PC-9 (cell line): ENCODE measurements around the gene TCEA3. TPM values are rescaled to one million over a fixed set of nuclear protein-coding genes. Genes with fewer than 3 reads are reported as not detected.

Source experiments
- BruUV-seq: library from RNA; stranded (reverse); fragments of 400-500 nt; replicated peaks from 2 replicates; lab custom pipeline; 2021; lab: Mats Ljungman, UMichigan
- CTCF ChIA-PET: fragments of 300-600 bp; sonication (Branson Sonifier 250); formaldehyde crosslinking; loops from one replicate; lab custom pipeline; 2022; ENCODE audit warnings: antibody characterized with exemption; lab: Charles Lee
- POLR2A ChIA-PET: fragments of 300-600 bp; sonication (Branson Sonifier 250); formaldehyde crosslinking; loops from one replicate; lab custom pipeline; 2022; ENCODE audit warnings: antibody characterized with exemption; ENCODE audit not compliant: unreplicated experiment; lab: Charles Lee
- DNase-seq, 2 experiments: peaks; one replicate each; pipeline versions ENCODE4 v3.0.0 to v3.0.0-alpha.2; 2015 to 2022; ENCODE audit warnings: mixed read lengths in 1 of 2
- H2AFZ ChIP-seq: fragments of 200-600 bp; sonication (generic); 2 replicates; pipeline ENCODE4 v1.8.1; 2017; ENCODE audit warnings: antibody characterized with exemption
- H3F3A ChIP-seq: fragments of 200-600 bp; sonication (generic); 2 replicates; pipeline ENCODE4 v1.8.1; 2017; ENCODE audit warnings: antibody characterized with exemption, mild to moderate bottlenecking, low read depth; ENCODE audit not compliant: insufficient read depth
- H3K27ac ChIP-seq: fragments of 200-600 bp; sonication (generic); 2 replicates; pipeline ENCODE4 v1.6.1; 2016; ENCODE audit warnings: mixed run types
- H3K27me3 ChIP-seq: fragments of 200-600 bp; sonication (generic); 2 replicates; pipeline ENCODE4 v1.6.1; 2016; ENCODE audit warnings: low read depth, mixed run types; ENCODE audit not compliant: insufficient read depth
- H3K36me3 ChIP-seq: fragments of 200-600 bp; sonication (generic); 2 replicates; pipeline ENCODE4 v1.6.1; 2016; ENCODE audit warnings: low read depth, mixed run types
- H3K4me1 ChIP-seq: fragments of 200-600 bp; sonication (generic); replicated peaks from 2 replicates; pipeline ENCODE4 v1.6.1; 2016; ENCODE audit warnings: mixed run types; ENCODE audit not compliant: insufficient read depth
- H3K4me2 ChIP-seq: fragments of 200-600 bp; sonication (generic); 2 replicates; pipeline ENCODE4 v1.6.1; 2017; ENCODE audit warnings: mixed run types
- H3K4me3 ChIP-seq: fragments of 200-600 bp; sonication (generic); 2 replicates; pipeline ENCODE4 v1.6.1; 2016; ENCODE audit warnings: mixed run types
- H3K79me2 ChIP-seq: fragments of 200-600 bp; sonication (generic); 2 replicates; pipeline ENCODE4 v1.6.1; 2017; ENCODE audit warnings: low read depth, mixed run types
- H3K9me2 ChIP-seq: fragments of 200-600 bp; sonication (generic); 2 replicates; pipeline ENCODE4 v1.8.1; 2017; ENCODE audit warnings: mild to moderate bottlenecking; ENCODE audit not compliant: insufficient read depth
- H3K9me3 ChIP-seq: fragments of 200-600 bp; sonication (generic); 2 replicates; pipeline ENCODE4 v1.8.1; 2016; ENCODE audit warnings: low read depth; ENCODE audit not compliant: insufficient read depth
- H4K20me1 ChIP-seq: fragments of 200-600 bp; sonication (generic); 2 replicates; pipeline ENCODE4 v1.8.1; 2017; ENCODE audit not compliant: insufficient read depth
- EZH2 ChIP-seq: fragments of 200-600 bp; sonication (generic); IDR thresholded peaks from 2 replicates; pipeline ENCODE4 v1.8.0; 2017; ENCODE audit warnings: antibody characterized with exemption, low read depth
- intact Hi-C: fragments of 100-400 bp; cut with micrococcal nuclease; formaldehyde crosslinking; loops from one replicate; pipeline ENCODE4 v1.10.0; 2022; ENCODE audit not compliant: unreplicated experiment
- total RNA-seq: library from RNA; stranded (reverse); gene quantifications from 2 replicates; pipeline ENCODE4 v1.2.3, GENCODE V29; 2021
- TF ChIP-seq, protein P1 (sequence below): fragments of 200-600 bp; sonication (generic); conservative IDR thresholded peaks from 2 replicates; pipeline ENCODE4 v1.6.1; 2017; ENCODE audit warnings: mixed run types, antibody characterized with exemption, mild to moderate bottlenecking, moderate library complexity

Gene TCEA3
- total RNA-seq, 1 experiment from 2014 or later: 2.7 TPM

DNA sequence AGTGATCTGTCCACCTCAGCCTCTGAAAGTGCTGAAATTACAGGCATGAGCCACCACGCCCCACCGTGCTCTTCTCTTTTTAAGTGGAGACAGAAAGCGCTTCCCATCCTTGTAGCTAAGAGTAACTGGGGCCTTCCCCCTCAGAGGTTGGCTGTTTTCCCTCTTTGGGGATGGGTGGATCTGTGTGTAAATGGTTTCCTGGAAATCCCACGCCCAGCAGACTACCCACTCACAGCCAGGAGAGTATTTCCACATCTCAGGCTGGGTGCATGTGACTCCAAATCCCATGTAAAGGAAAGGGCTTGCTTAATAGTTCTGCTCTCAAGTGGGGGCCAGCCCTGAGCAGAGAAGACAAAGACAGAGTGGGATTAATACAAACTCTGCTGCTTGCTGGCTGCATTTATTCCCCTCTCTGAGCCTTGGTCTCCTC is 19.6 kb upstream of the TCEA3 start:
- no peaks in the 10 kb centered on the region for H4K20me1 ChIP-seq
- H3K9me2 ChIP-seq: no peaks in the 10 kb centered on the region
- ChIA-PET POLR2A (interaction anchor here (0.6 kb wide), 1 partner anchor 53 kb away, joined by 3 read pairs; no protein-coding TSS in a partner anchor), CTCF (no interaction called here)
- H3K9me3 ChIP-seq: no peaks in the 10 kb centered on the region
- TF ChIP-seq, protein P1, sequence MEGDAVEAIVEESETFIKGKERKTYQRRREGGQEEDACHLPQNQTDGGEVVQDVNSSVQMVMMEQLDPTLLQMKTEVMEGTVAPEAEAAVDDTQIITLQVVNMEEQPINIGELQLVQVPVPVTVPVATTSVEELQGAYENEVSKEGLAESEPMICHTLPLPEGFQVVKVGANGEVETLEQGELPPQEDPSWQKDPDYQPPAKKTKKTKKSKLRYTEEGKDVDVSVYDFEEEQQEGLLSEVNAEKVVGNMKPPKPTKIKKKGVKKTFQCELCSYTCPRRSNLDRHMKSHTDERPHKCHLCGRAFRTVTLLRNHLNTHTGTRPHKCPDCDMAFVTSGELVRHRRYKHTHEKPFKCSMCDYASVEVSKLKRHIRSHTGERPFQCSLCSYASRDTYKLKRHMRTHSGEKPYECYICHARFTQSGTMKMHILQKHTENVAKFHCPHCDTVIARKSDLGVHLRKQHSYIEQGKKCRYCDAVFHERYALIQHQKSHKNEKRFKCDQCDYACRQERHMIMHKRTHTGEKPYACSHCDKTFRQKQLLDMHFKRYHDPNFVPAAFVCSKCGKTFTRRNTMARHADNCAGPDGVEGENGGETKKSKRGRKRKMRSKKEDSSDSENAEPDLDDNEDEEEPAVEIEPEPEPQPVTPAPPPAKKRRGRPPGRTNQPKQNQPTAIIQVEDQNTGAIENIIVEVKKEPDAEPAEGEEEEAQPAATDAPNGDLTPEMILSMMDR: no peak
- TF ChIP-seq EZH2: no peak
- H3K27me3 ChIP-seq: no peaks in the 10 kb centered on the region
- H3K4me2 ChIP-seq: no peak overlapping the region
- no peaks in the 10 kb centered on the region for H3K36me3 ChIP-seq
- H2AFZ ChIP-seq: no peak overlapping the region
- BruUV-seq: no TSS peak
- intact Hi-C loops: no loop called here
- H3K4me1 ChIP-seq: no peaks in the 10 kb centered on the region
- no peak overlapping the region for H3K4me3 ChIP-seq
- no peaks in the 10 kb centered on the region for H3F3A ChIP-seq
- DNase-seq: no peak
- H3K79me2 ChIP-seq: no peaks in the 10 kb centered on the region
- H3K27ac ChIP-seq: no peak overlapping the region

DNA sequence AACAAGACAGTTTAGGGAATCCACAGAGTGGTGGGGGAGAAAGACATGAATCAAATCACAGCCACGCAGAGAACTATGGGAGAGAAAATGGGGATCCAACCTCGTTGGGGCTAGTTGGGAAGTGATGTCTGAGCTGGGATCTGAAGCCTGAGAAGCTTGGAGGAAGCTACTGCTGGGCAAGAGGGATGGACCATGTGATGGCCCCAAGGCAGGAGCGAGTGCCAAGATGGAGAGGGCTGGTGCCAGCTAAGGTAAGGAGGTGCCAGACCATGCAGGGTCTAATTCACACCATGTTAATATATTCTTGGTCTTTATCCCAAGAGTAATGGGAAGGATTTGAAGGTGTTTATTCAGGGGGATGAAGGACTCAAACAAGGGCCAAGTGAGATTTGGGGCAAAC is 18.2 kb upstream of the TCEA3 start:
- Histone ChIP-seq H3K4me1 (no peaks in the 10 kb centered on the region), H3K27me3 (no peaks in the 10 kb centered on the region), H3K9me2 (no peaks in the 10 kb centered on the region), H3K27ac (no peak overlapping the region), H4K20me1 (no peaks in the 10 kb centered on the region), H3K4me2 (no peak overlapping the region), H3K4me3 (no peak overlapping the region), H3K9me3 (no peaks in the 10 kb centered on the region), H2AFZ (no peak overlapping the region), H3F3A (no peaks in the 10 kb centered on the region), H3K79me2 (no peaks in the 10 kb centered on the region), H3K36me3 (no peaks in the 10 kb centered on the region)
- ChIA-PET POLR2A (interaction anchor here (0.6 kb wide), 1 partner anchor 47 kb away, joined by 3 read pairs; no protein-coding TSS in a partner anchor), CTCF (interaction anchor here (0.7 kb wide), 1 partner anchor 966 kb away, joined by 6 read pairs; no protein-coding TSS in a partner anchor)
- peak in 1 of 2 experiments; percentile 11 for DNase-seq
- intact Hi-C loops: no loop called here
- TF ChIP-seq EZH2: no peak
- TF ChIP-seq, protein P1: no peak
- BruUV-seq: no TSS peak

DNA sequence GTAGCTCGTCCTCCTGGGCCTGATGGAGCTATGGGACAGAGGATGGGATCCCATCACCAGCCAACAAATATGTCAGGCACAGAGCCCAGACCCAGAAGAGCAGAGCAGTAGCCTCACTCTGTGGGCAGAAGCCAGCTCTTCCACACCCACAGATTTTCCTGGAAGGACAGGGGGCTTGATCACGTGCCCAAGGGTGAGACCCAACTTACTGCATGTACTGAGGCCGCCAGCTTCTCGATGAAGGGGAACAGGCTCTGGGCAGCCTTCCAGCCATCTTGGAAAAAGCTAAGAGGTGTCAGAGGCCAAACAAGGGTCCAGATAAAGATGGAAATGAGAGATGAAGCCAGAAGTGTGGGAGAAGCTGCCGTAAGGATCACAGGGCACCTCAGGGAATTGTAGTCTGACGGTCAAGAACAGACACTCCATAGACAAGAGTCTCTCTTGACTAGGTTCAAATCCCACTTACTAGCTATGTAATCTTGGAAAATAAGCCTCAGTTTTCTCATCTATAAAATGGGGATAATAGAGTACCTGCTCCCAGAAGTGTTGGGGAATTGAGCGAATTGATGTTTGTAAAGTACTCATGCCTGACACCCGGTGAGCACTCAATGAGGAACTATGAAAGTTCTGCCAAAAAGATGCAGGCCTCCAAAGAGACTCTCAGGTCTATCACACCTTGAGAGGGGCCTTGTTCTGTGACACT is 17.0 kb upstream of the TCEA3 start:
- Histone ChIP-seq H3K27ac (no peak overlapping the region), H2AFZ (no peak overlapping the region), H4K20me1 (no peaks in the 10 kb centered on the region), H3K4me2 (no peak overlapping the region), H3K36me3 (no peaks in the 10 kb centered on the region), H3K9me2 (no peaks in the 10 kb centered on the region), H3K79me2 (no peaks in the 10 kb centered on the region), H3K4me1 (no peaks in the 10 kb centered on the region), H3K27me3 (no peaks in the 10 kb centered on the region), H3F3A (no peaks in the 10 kb centered on the region), H3K4me3 (no peak overlapping the region), H3K9me3 (no peaks in the 10 kb centered on the region)
- intact Hi-C loops: no loop called here
- DNase-seq: no peak
- CTCF ChIA-PET: no interaction called here
- no TSS peak for BruUV-seq
- POLR2A ChIA-PET: no interaction called here
- TF ChIP-seq EZH2: no peak
- TF ChIP-seq, protein P1: no peak
